ENCODE data around the gene FAM170B. TPM values are rescaled to one million over a fixed set of nuclear protein-coding genes. Genes with fewer than 3 reads are reported as not detected.

The FAM170B gene
- total and polyA plus RNA-seq, 7 experiments from 2014 or later: 0.15 TPM; not detected in 6

GRCh38 chr10:49160814-49161213 lies 27.0 kb upstream of the FAM170B start:
- Mint-ChIP-seq H3K4me3 (no peak overlapping the region), H3K9me3 (peaks cover 0 to 2% (median 0%) of the 10 kb centered on the region in 11 donors), H3K4me1 (peaks cover 0 to 32% (median 8%) of the 10 kb centered on the region in 7 donors), H3K27me3 (peaks cover 0 to 14% (median 10%) of the 10 kb centered on the region in 5 donors), H3K27ac (no peak overlapping the region), H3K36me3 (peaks cover 0 to 11% (median 0%) of the 10 kb centered on the region in 5 donors)
- ATAC-seq (no peak), DNase-seq (no peak)
- no peaks in the 10 kb centered on the region for H3K9me3 ChIP-seq (ENCODE audit: control insufficient read depth in 2 of 3, low read length in 3 of 3)
- H3K36me3 ChIP-seq (ENCODE audit: control insufficient read depth in 2 of 3, insufficient read depth in 3 of 3, low read length in 3 of 3): no peaks in the 10 kb centered on the region
- ChIA-PET CTCF (no interaction called here), POLR2A (no interaction called here)
- H3K4me3 ChIP-seq (ENCODE audit: low read length): no peak overlapping the region
- H3K27ac ChIP-seq (ENCODE audit: low read depth, low read length): no peak overlapping the region
- H3K4me1 ChIP-seq (ENCODE audit: control insufficient read depth in 2 of 2, insufficient read depth in 2 of 2, low read length in 2 of 2): no peaks in the 10 kb centered on the region
- intact Hi-C loops (cut with micrococcal nuclease): loop anchor here in 1 of 2 donors (10.0 kb wide), 1 partner anchor 354 kb away; no protein-coding TSS in a partner anchor
- no peaks in the 10 kb centered on the region for H3K27me3 ChIP-seq (ENCODE audit: control insufficient read depth in 2 of 2, insufficient read depth in 2 of 2, low read length in 2 of 2)

GRCh38 chr10:49160110-49160509 lies 26.3 kb upstream of the FAM170B start:
- no peak for DNase-seq
- Histone ChIP-seq H3K36me3 (ENCODE audit: control insufficient read depth in 2 of 3, insufficient read depth in 3 of 3, low read length in 3 of 3) (no peaks in the 10 kb centered on the region), H3K27ac (ENCODE audit: low read depth, low read length) (no peak overlapping the region), H3K9me3 (ENCODE audit: control insufficient read depth in 2 of 3, low read length in 3 of 3) (no peaks in the 10 kb centered on the region), H3K4me3 (ENCODE audit: low read length) (no peak overlapping the region), H3K27me3 (ENCODE audit: control insufficient read depth in 2 of 2, insufficient read depth in 2 of 2, low read length in 2 of 2) (no peaks in the 10 kb centered on the region), H3K4me1 (ENCODE audit: control insufficient read depth in 2 of 2, insufficient read depth in 2 of 2, low read length in 2 of 2) (no peaks in the 10 kb centered on the region)
- intact Hi-C loops (cut with micrococcal nuclease): loop anchor here in 1 of 2 donors (10.0 kb wide), 1 partner anchor 355 kb away; no protein-coding TSS in a partner anchor
- H3K4me1 Mint-ChIP-seq: peaks cover 0 to 32% (median 8%) of the 10 kb centered on the region in 7 donors
- peaks cover 0 to 14% (median 10%) of the 10 kb centered on the region in 5 donors for H3K27me3 Mint-ChIP-seq
- H3K9me3 Mint-ChIP-seq: peaks cover 0 to 2% (median 0%) of the 10 kb centered on the region in 11 donors
- ChIA-PET POLR2A (no interaction called here), CTCF (no interaction called here)
- no peak for ATAC-seq
- H3K4me3 Mint-ChIP-seq: no peak overlapping the region
- H3K27ac Mint-ChIP-seq: no peak overlapping the region
- peaks cover 0 to 17% (median 0%) of the 10 kb centered on the region in 5 donors for H3K36me3 Mint-ChIP-seq

- no peak overlapping the region for H3K4me3 ChIP-seq (ENCODE audit: low read length)
- no peak overlapping the region for H3K27ac Mint-ChIP-seq
- DNase-seq (no peak), ATAC-seq (no peak)
- H3K4me1 Mint-ChIP-seq: peaks cover 0 to 23% (median 0%) of the 10 kb centered on the region in 7 donors
- CTCF ChIA-PET: no interaction called here
- H3K9me3 Mint-ChIP-seq: peaks cover 0 to 2% (median 0%) of the 10 kb centered on the region in 11 donors
- H3K27me3 ChIP-seq (ENCODE audit: control insufficient read depth in 2 of 2, insufficient read depth in 2 of 2, low read length in 2 of 2): no peaks in the 10 kb centered on the region
- POLR2A ChIA-PET: no interaction called here
- H3K27ac ChIP-seq (ENCODE audit: low read depth, low read length): no peak overlapping the region
- H3K4me1 ChIP-seq (ENCODE audit: control insufficient read depth in 2 of 2, insufficient read depth in 2 of 2, low read length in 2 of 2): no peaks in the 10 kb centered on the region
- H3K36me3 Mint-ChIP-seq: peaks cover 0 to 14% (median 0%) of the 10 kb centered on the region in 5 donors
- no peaks in the 10 kb centered on the region for H3K36me3 ChIP-seq (ENCODE audit: control insufficient read depth in 2 of 3, insufficient read depth in 3 of 3, low read length in 3 of 3)
- no peak overlapping the region for H3K4me3 Mint-ChIP-seq
- intact Hi-C loops (cut with micrococcal nuclease): no loop called here
- peaks cover 0 to 14% (median 5%) of the 10 kb centered on the region in 5 donors for H3K27me3 Mint-ChIP-seq
- H3K9me3 ChIP-seq (ENCODE audit: control insufficient read depth in 2 of 3, low read length in 3 of 3): no peaks in the 10 kb centered on the region
Measured at GRCh38 chr10:49158915-49159314, 25.1 kb upstream of the FAM170B start.

GRCh38 chr10:49158404-49158803 lies 24.6 kb upstream of the FAM170B start:
- DNase-seq: no peak
- Histone ChIP-seq H3K27me3 (ENCODE audit: control insufficient read depth in 2 of 2, insufficient read depth in 2 of 2, low read length in 2 of 2) (no peaks in the 10 kb centered on the region), H3K36me3 (ENCODE audit: control insufficient read depth in 2 of 3, insufficient read depth in 3 of 3, low read length in 3 of 3) (no peaks in the 10 kb centered on the region), H3K4me3 (ENCODE audit: low read length) (no peak overlapping the region), H3K9me3 (ENCODE audit: control insufficient read depth in 2 of 3, low read length in 3 of 3) (no peaks in the 10 kb centered on the region), H3K4me1 (ENCODE audit: control insufficient read depth in 2 of 2, insufficient read depth in 2 of 2, low read length in 2 of 2) (no peaks in the 10 kb centered on the region), H3K27ac (ENCODE audit: low read depth, low read length) (no peak overlapping the region)
- intact Hi-C loops (cut with micrococcal nuclease): no loop called here
- no peak overlapping the region for H3K4me3 Mint-ChIP-seq
- ChIA-PET POLR2A (no interaction called here), CTCF (no interaction called here)
- H3K36me3 Mint-ChIP-seq: peaks cover 0 to 14% (median 0%) of the 10 kb centered on the region in 5 donors
- peaks cover 0 to 23% (median 0%) of the 10 kb centered on the region in 7 donors for H3K4me1 Mint-ChIP-seq
- H3K27me3 Mint-ChIP-seq: peaks cover 0 to 16% (median 10%) of the 10 kb centered on the region in 5 donors
- peaks cover 0 to 2% (median 0%) of the 10 kb centered on the region in 11 donors for H3K9me3 Mint-ChIP-seq
- ATAC-seq: no peak
- H3K27ac Mint-ChIP-seq: no peak overlapping the region

- DNase-seq (no peak), ATAC-seq (peak; percentile 44)
- peaks cover 0 to 23% (median 11%) of the 10 kb centered on the region in 5 donors for H3K27me3 Mint-ChIP-seq
- no peaks in the 10 kb centered on the region for H3K36me3 ChIP-seq (ENCODE audit: control insufficient read depth in 2 of 3, insufficient read depth in 3 of 3, low read length in 3 of 3)
- H3K4me3 Mint-ChIP-seq: peak overlapping the region in 1 of 10 donors; percentile 26
- H3K27ac ChIP-seq (ENCODE audit: low read depth, low read length): no peak overlapping the region
- H3K27me3 ChIP-seq (ENCODE audit: control insufficient read depth in 2 of 2, insufficient read depth in 2 of 2, low read length in 2 of 2): no peaks in the 10 kb centered on the region
- no peak overlapping the region for H3K4me3 ChIP-seq (ENCODE audit: low read length)
- H3K27ac Mint-ChIP-seq: no peak overlapping the region
- no peaks in the 10 kb centered on the region for H3K9me3 ChIP-seq (ENCODE audit: control insufficient read depth in 2 of 3, low read length in 3 of 3)
- POLR2A ChIA-PET: no interaction called here
- peaks cover 0 to 2% (median 0%) of the 10 kb centered on the region in 11 donors for H3K9me3 Mint-ChIP-seq
- CTCF ChIA-PET: no interaction called here
- no peaks in the 10 kb centered on the region for H3K4me1 ChIP-seq (ENCODE audit: control insufficient read depth in 2 of 2, insufficient read depth in 2 of 2, low read length in 2 of 2)
- peaks cover 0 to 23% (median 0%) of the 10 kb centered on the region in 7 donors for H3K4me1 Mint-ChIP-seq
- intact Hi-C loops (cut with micrococcal nuclease): no loop called here
- H3K36me3 Mint-ChIP-seq: peaks cover 0 to 14% (median 0%) of the 10 kb centered on the region in 5 donors
Measured at GRCh38 chr10:49157229-49157628, 23.4 kb upstream of the FAM170B start.

- POLR2A ChIA-PET: no interaction called here
- H3K9me3 ChIP-seq (ENCODE audit: control insufficient read depth in 2 of 3, low read length in 3 of 3): no peaks in the 10 kb centered on the region
- H3K27me3 Mint-ChIP-seq: peaks cover 0 to 23% (median 11%) of the 10 kb centered on the region in 5 donors
- intact Hi-C loops (cut with micrococcal nuclease): no loop called here
- H3K27me3 ChIP-seq (ENCODE audit: control insufficient read depth in 2 of 2, insufficient read depth in 2 of 2, low read length in 2 of 2): no peaks in the 10 kb centered on the region
- no peak overlapping the region for H3K4me3 ChIP-seq (ENCODE audit: low read length)
- no peaks in the 10 kb centered on the region for H3K4me1 ChIP-seq (ENCODE audit: control insufficient read depth in 2 of 2, insufficient read depth in 2 of 2, low read length in 2 of 2)
- no peak for ATAC-seq
- H3K9me3 Mint-ChIP-seq: peaks cover 0 to 6% (median 0%) of the 10 kb centered on the region in 11 donors
- H3K27ac Mint-ChIP-seq: no peak overlapping the region
- H3K36me3 Mint-ChIP-seq: peaks cover 0 to 14% (median 0%) of the 10 kb centered on the region in 5 donors
- no peak overlapping the region for H3K4me3 Mint-ChIP-seq
- CTCF ChIA-PET: no interaction called here
- no peak for DNase-seq
- H3K27ac ChIP-seq (ENCODE audit: low read depth, low read length): no peak overlapping the region
- H3K4me1 Mint-ChIP-seq: peaks cover 0 to 25% (median 0%) of the 10 kb centered on the region in 7 donors
- no peaks in the 10 kb centered on the region for H3K36me3 ChIP-seq (ENCODE audit: control insufficient read depth in 2 of 3, insufficient read depth in 3 of 3, low read length in 3 of 3)
Measured at GRCh38 chr10:49154641-49155040, 20.8 kb upstream of the FAM170B start.

- Histone ChIP-seq H3K27me3 (ENCODE audit: control insufficient read depth in 2 of 2, insufficient read depth in 2 of 2, low read length in 2 of 2) (no peaks in the 10 kb centered on the region), H3K36me3 (ENCODE audit: control insufficient read depth in 2 of 3, insufficient read depth in 3 of 3, low read length in 3 of 3) (no peaks in the 10 kb centered on the region), H3K4me1 (ENCODE audit: control insufficient read depth in 2 of 2, insufficient read depth in 2 of 2, low read length in 2 of 2) (no peaks in the 10 kb centered on the region), H3K9me3 (ENCODE audit: control insufficient read depth in 2 of 3, low read length in 3 of 3) (no peaks in the 10 kb centered on the region), H3K27ac (ENCODE audit: low read depth, low read length) (no peak overlapping the region), H3K4me3 (ENCODE audit: low read length) (no peak overlapping the region)
- Mint-ChIP-seq H3K4me1 (peaks cover 0 to 25% (median 0%) of the 10 kb centered on the region in 7 donors), H3K36me3 (peaks cover 0 to 14% (median 0%) of the 10 kb centered on the region in 5 donors), H3K4me3 (no peak overlapping the region), H3K9me3 (peaks cover 0 to 8% (median 0%) of the 10 kb centered on the region in 11 donors), H3K27me3 (peaks cover 0 to 23% (median 11%) of the 10 kb centered on the region in 5 donors), H3K27ac (no peak overlapping the region)
- ATAC-seq (no peak), DNase-seq (no peak)
- intact Hi-C loops (cut with micrococcal nuclease): no loop called here
- CTCF ChIA-PET: no interaction called here
- POLR2A ChIA-PET: no interaction called here
Measured at GRCh38 chr10:49153971-49154370, 20.1 kb upstream of the FAM170B start.

Measured in naive thymus-derived CD4-positive, alpha-beta T cell (primary cell).